ENCODE measurements around the gene SEMA4D.
A peak's percentile ranks its signal among the peaks of the same experiment; 100 is the strongest.

The SEMA4D gene

DNA sequence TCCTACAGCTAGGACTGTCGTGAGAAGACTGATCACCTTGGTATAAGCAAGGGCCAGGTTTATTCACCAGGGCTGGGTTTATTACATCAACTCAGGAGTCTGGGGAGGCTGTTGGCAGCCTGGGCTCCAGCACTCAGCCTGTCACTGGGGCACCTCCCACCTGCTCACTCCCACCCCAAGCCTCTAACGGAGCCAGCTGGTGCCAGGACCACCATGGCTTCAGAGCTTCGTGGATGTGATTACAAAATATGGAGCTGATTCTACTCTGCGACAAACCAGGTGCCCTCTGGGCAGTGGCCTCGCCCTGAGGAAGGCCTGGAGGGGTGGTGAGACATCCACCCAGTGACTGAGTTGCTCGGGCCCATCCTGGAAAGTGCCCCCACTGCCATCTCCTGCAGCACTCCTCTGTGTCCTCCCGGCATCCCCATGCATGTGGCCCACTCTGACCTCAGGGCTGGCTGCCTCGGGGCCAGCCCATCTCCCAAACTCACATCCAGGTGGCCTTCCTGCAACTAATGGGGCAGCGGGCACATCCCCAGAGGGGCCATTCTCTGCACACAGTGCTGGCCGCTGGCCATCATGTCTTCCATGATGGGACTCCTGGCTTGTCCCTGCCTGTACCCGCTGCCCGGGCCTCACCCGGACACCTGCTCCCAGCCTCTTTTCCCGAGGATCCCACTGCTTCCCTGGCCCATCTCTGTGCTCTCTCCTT, 130.0 kb downstream of the SEMA4D start:
- DNase-seq (ENCODE audit: low read depth) = no peak

DNA sequence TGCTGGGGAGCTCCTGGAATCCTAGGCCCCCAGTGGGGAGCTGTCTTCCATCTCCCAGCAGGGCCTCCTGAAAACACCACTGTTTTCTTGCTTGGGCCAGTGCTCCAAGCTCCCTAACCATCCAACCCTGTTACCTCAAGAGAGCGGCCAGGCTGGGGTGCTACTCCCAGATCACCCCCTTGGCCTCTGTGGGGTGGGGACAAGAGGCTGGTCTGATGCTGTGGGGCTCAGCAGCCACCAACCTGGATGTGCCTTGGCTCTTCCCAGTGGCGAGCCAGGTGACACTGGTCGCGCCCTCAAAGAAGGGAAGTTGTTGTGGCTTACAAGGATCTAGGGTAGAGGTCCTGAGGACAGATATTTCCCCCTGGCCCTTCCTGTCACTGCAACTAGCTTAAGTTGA, 130.6 kb downstream of the SEMA4D start:
- no peak for DNase-seq (ENCODE audit: low read depth)

DNA sequence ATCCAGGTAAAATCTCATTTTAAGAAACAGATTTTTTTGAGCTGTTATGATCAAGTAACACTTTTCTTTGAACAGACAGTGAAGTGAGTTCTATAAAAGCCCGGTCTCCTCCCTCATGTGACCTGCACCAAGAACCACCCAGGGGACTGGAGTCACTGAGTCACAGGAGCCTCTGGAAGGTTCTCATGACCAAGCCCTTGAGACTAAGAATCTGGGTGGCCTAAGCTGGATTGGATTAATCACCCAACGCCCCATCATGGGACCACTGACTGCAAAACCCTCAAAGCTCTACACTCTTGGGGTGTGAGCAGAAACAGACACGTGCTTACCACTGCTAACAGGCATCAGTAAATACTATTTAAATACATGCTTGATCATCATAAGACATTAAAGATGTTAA, 131.2 kb downstream of the SEMA4D start:
- peak; percentile 18 for DNase-seq (ENCODE audit: low read depth)

DNA sequence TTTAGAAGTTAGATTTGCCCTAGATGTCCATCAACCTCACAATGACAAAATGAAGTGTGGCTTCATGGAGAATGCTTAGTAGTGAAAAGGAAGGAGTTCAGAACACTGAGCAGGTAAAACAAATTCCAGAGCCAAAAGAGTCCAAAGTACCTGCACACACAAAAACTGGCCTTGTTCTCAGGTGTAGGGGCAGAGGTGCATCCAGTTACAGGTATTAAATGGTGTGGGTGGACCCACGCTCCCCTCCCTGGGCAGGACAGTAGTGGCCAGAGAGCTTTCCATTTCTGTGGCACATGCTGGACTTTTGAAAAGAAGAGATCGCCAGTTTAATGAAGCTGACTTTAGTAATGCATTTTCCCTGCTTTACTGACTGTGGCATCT, 132.4 kb downstream of the SEMA4D start:
- DNase-seq (ENCODE audit: low read depth) = no peak

- DNase-seq (ENCODE audit: low read depth) = no peak
Observed at GRCh38 chr9:89364666-89365531, 133.0 kb downstream of the SEMA4D start.

DNA sequence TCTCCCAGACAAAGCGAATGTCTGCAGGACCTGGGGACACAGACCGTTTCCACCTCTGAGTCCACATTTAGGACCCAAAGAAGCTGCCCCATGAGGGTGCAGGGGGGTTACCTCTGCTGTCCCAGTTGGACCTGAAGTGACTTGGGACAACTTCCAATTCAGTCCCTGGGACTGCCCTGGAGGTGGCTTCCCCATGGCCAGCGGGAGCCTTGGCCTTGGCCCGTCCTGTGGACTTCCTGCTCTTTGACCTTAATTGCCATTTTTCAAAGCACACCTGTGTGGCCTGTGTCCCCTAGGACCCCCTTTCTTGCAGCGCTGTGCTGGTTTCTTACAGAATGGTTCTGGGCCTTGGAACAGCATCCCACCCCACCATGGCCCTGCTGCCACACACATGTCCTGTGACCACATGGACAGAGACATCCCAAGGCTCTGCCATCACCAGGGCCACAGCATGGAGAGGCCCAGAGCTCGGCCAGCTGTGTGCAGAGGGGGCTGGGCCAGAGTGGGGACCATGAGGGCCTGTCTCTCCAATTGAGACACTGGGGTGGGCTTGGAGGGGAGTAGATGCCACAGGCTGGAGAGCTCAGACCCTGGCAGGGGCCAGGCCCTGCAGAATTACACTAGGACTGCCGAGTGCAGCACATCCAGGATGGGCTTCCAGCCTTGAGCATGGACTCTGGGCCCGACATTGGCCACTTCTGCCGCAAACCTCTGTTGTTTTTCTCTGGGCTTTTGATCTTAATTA, 133.8 kb downstream of the SEMA4D start:
- DNase-seq (ENCODE audit: low read depth) = no peak

DNA sequence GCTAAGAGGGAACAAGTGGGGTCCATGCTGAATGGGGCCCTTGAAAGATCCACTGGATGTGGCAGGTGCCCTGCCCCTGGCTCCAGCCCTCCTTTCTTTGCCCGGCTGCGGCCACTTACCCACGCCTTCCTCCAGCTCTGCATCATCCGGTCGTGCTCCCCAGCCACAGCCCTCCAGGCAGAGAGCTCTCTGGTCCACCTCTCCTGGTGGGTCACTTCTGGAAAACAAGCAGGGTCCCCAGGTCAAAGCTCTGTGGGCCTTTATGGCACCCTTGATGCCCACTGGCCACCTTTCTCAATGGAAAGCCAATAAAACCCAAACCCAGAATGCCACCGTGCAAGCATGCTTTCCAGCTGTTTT, 134.6 kb downstream of the SEMA4D start:
- DNase-seq (ENCODE audit: low read depth) = no peak

- DNase-seq (ENCODE audit: low read depth) = no peak
Observed at GRCh38 chr9:89362647-89363310, 135.1 kb downstream of the SEMA4D start.

DNA sequence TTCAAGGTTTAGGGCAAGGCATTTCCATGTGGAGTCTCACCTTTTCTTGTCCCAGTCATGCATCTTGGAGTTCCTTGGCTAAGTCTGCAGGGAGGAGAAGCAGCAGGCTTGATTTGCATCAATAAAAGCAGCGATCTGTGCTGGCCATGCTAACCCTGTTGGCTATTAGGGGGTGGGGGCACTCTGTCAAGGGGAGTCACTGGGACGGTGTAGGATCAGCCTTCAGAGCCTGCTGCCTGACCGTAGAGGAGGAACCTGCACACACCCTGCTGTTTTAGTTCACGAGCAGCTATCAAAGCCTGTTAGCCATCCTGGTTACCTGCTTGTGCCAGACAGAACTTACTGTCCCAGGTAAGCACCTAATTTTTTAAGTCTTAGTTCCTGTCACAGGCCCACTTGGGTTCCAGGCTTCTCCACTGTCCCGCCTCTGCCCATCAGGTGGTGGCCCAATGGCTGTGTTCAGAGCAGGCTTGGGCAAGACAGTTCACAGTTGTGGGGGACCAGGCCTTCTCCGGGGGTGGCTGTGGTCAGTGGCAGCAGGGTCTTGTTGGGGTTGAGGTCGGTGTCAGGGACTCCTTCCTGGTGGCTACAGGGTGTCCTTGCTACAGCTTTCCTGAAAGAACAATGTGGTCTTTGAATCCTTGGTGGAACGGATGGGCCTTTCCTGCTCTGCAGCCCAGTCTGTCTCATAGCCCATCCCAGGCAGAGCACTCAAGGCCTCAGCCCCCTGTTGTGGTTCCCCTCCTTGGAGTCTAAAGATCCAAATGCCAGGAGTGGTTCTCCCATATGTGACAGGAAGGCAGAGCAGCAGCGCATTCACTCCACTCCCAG, 135.9 kb downstream of the SEMA4D start:
- DNase-seq (ENCODE audit: low read depth) = no peak

- no peak for DNase-seq (ENCODE audit: low read depth)
Observed at GRCh38 chr9:89361031-89361430, 136.9 kb downstream of the SEMA4D start.

DNA sequence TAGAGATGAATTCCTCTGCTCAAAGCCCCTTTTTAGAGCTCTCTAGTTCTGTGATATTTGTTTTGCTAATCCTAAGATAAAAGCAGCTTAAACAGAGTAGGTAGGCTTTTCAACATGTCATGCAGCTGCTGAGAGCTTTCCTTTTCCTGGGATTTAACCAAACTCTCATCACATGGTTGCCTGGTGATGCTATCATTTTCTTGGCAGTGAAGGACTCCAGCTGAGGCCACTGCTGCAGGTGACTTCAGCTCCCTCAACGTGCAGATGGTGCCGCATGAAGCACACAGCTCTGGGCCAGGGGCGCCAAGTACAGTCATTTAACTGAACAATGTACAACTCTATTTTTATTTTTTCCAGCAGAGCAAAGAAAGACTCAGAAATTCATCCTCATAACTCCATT, 137.4 kb downstream of the SEMA4D start:
- DNase-seq (ENCODE audit: low read depth) = no peak

DNA sequence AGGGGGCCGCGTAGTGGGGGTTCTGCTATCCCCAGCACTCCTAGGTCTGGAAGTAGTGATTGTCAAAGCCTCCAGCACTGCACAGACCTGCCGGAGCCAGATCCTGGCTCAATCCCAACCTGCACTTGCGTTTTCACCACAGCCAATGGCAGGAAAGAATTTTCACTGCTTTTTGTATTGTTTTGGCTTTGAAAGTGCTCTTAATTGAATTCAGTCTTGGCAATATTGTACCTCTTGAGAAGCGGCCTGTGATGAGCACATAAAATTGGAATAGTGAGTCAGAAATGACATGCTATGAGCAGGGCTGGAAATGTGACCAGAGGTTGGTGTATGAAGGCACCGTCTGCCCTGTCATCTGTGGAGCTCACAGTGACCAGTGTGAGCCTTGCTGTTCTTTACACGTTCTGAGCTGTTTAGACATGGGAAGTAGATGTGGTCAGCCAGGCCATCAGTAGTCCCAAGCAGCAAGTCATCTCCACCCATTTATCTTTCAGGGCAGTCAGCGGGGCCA, 138.1 kb downstream of the SEMA4D start:
- peak; percentile 6 for DNase-seq (ENCODE audit: low read depth)

GRCh38 chr9:89358985-89359384, 138.9 kb downstream of the SEMA4D start:
- DNase-seq (ENCODE audit: low read depth) = no peak

- DNase-seq (ENCODE audit: low read depth) = no peak
Observed at GRCh38 chr9:89358376-89358916, 139.5 kb downstream of the SEMA4D start.

DNA sequence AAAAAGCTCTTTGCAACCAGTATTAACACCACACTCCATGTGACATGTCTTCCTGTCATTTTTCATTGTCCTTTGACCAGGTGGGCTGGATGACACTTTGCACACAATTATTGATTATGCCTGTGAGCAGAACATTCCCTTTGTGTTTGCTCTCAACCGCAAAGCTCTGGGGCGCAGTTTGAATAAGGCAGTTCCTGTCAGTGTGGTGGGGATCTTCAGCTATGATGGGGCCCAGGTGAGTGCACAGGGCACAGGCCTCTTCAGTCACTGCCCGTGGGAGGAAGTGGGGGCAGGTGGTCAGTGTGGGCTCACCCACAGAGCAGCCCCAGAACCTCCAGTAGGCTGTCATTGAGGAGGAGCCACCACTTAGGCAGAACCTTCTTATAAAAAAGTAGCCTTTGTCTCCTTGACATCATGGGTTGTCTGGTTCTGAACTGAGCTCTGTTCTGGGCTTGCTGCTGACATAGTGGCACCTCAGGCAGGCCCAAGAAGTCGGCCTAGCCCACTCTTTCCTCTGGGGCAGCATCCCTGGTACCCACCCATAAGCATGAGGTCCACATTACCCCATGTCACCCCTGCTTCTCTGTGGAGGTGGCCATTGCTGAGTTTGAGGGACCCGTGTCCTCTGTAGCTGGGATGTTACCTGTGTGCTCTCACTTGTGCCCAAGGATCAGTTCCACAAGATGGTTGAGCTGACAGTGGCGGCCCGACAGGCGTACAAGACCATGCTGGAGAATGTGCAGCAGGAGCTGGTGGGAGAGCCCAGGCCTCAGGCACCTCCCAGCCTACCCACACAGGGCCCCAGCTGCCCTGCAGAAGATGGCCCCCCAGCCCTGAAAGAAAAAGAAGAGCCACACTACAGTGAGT, 140.3 kb downstream of the SEMA4D start:
- no peak for DNase-seq (ENCODE audit: low read depth)

DNA sequence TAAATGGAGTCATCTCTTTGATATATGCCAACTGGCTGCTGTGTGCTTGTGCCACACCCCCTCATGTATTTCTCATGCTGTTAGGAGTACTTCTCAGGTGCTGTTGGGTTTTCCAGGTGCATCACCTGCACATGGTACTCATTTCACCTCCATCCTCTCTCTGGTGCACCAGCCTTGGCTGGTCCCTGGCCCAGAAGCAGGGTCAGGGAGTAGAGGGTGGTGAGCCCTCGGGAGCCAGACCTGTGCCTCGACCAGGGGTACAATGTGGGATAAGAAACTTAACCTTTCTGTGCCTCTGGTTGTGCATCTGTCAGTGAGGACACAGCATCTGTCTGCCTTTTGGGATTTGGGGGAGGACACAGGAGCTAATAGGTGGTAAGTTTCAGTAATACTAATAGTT, 141.1 kb downstream of the SEMA4D start:
- no peak for DNase-seq (ENCODE audit: low read depth)

- no peak for DNase-seq (ENCODE audit: low read depth)
Observed at GRCh38 chr9:89354471-89354870, 143.4 kb downstream of the SEMA4D start.

DNA sequence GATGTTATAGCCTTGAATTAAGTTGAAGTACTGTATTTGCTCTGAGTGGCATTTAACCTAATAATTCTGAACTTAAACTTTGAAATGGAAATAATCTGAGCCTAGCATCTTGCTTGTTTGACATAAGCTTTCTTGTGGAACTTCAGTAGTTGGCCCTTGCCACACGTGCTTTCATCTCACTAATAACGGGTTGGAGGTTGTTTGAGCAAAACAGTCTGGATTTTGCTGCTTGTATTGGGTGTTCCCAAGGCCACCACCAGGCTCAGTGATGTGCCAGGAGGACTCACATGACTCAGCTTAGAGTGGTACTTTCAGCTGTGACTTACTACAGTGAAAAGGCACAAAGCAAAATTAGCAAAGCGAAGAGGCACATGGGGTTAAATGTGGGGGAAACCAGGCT, 143.9 kb downstream of the SEMA4D start:
- peak; percentile 1 for DNase-seq (ENCODE audit: low read depth)

DNA sequence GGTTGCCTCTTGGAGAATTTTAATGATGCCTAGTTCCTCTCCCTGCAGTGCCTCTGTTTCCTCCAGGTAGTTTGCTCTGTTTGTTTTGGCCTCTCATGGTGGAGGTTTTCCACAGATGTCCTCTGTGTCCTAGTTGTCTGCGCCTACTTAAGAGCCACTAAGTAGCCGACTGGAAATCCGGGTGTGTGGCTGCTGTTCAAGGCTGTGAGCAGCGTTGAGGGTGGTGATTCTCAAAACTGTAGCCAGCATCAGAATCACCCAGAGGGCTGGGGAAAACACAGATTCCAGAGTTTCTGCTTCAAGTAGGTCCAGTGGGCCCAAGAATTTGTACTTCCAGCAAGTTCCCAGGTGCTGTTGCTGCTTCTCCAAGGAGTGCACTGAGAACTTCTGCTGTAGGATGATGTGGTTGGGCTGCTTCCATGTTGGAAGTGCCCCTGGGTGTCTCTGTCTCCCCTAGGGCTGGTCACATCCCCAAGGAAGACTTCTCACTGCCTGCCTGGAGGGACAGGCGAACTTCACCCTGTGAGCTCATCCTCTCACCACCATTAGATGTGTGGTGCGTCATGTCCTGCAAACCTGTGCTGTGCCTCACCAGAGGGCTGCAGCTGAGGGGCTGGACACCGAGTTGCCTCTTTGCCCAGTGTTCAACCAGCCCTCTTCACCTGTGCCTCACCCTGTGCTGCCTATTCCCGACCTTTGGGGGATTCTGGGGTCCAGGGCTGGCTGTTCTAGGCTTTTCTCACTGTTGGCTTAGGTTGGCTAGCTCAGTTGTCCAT, 144.9 kb downstream of the SEMA4D start:
- no peak for DNase-seq (ENCODE audit: low read depth)
